Left renal cortex interstitium (tissue), 4 donors: ENCODE data around the gene FAU. TPM values are rescaled to one million over a fixed set of nuclear protein-coding genes. Genes with fewer than 3 reads are reported as not detected.

Experiments
- DNase-seq, 4 donors: peaks; one replicate each; pipeline ENCODE4 v3.0.0-alpha.2; 2013; ENCODE audit warnings: low read depth in 4 of 4, low spot score in 2 of 4, missing footprints in 1 of 4
- polyA plus RNA-seq, 4 donors: library from polyadenylated mRNA; unstranded; fragments of 120-200 nt; gene quantifications; one replicate each; pipeline ENCODE4 v1.2.1, GENCODE V29; 2013; ENCODE audit not compliant: insufficient read length in 4 of 4

FAU gene
- polyA plus RNA-seq, 4 donors = 643 to 971 (median 752) TPM

GRCh38 chr11:65136515-65137096, 14.7 kb upstream of the FAU start:
- no peak for DNase-seq

GRCh38 chr11:65135633-65136145, 13.8 kb upstream of the FAU start:
- DNase-seq = no peak

- peak in 3 of 4 donors; percentile 91 to 94 (median 92) for DNase-seq
Observed at GRCh38 chr11:65134952-65135632, 13.2 kb upstream of the FAU start.

GRCh38 chr11:65134240-65134951, 12.5 kb upstream of the FAU start, which contains the start of gene SYVN1:
SYVN1 (minus strand) TSS chr11:65134519; CDS start chr11:65133601, 918 bp downstream.
- DNase-seq = peak; percentile 84 to 97 (median 90)

- no peak for DNase-seq
Observed at GRCh38 chr11:65133724-65134123, 11.8 kb upstream of the FAU start.

GRCh38 chr11:65132988-65133700, 11.2 kb upstream of the FAU start:
- DNase-seq = no peak

GRCh38 chr11:65132238-65132987, 10.5 kb upstream of the FAU start:
- no peak for DNase-seq

GRCh38 chr11:65131895-65132237, 9.9 kb upstream of the FAU start:
- DNase-seq = no peak

GRCh38 chr11:65131417-65131776, 9.5 kb upstream of the FAU start:
- no peak for DNase-seq

GRCh38 chr11:65130631-65131416, 8.9 kb upstream of the FAU start:
- no peak for DNase-seq

GRCh38 chr11:65129649-65130441, 7.9 kb upstream of the FAU start:
- DNase-seq = no peak

- no peak for DNase-seq
Observed at GRCh38 chr11:65128182-65129145, 6.5 kb upstream of the FAU start.

GRCh38 chr11:65127473-65128181, 5.7 kb upstream of the FAU start:
- no peak for DNase-seq

GRCh38 chr11:65126624-65127274, 4.8 kb upstream of the FAU start:
- DNase-seq = no peak

- no peak for DNase-seq
Observed at GRCh38 chr11:65125197-65126056, 3.5 kb upstream of the FAU start.
